Measurements from ENCODE around the gene PAPPA. TPM values are rescaled to one million over a fixed set of nuclear protein-coding genes. Genes with fewer than 3 reads are reported as not detected.
A peak's percentile ranks its signal among the peaks of the same experiment; 100 is the strongest.

Gene PAPPA
- total and polyA plus RNA-seq, 2 experiments from 2014 or later, result 0.76 to 0.80 TPM

DNA sequence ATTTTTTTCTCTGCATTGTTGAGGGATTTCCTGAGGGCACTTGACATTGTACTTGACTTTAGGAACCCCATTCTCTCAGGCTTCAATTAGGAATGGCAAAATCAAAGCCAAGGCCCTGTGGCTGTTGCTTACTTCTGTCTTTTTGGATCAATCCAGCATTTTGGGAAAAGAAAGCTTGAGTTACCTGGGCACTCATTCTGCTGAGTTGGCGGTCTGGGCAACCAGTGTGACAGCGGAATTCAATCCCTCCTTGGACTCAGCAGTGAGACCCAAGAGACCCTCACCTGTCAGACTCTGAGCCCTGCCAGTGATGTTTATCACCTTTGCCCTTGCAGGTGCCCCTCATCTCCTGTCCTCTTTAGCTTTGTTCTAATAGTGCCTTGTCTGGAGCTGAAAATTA, 225.3 kb downstream of the PAPPA start:
- H3K27me3 ChIP-seq, result no peaks in the 10 kb centered on the region
- H3K27ac ChIP-seq, result no peak overlapping the region
- no peak for TF ChIP-seq CTCF (IDR thresholded peaks at IDR 0.05; ENCODE audit: low read depth, low read length)
- H3K9me3 ChIP-seq (ENCODE audit: low read depth), result no peaks in the 10 kb centered on the region
- no peaks in the 10 kb centered on the region for H3K36me3 ChIP-seq
- no peak overlapping the region for H3K4me3 ChIP-seq
- no peak for DNase-seq (ENCODE audit: low read depth in 1 of 2, low spot score in 1 of 2)
- no peaks in the 10 kb centered on the region for H3K4me1 ChIP-seq (ENCODE audit: low read depth)

DNA sequence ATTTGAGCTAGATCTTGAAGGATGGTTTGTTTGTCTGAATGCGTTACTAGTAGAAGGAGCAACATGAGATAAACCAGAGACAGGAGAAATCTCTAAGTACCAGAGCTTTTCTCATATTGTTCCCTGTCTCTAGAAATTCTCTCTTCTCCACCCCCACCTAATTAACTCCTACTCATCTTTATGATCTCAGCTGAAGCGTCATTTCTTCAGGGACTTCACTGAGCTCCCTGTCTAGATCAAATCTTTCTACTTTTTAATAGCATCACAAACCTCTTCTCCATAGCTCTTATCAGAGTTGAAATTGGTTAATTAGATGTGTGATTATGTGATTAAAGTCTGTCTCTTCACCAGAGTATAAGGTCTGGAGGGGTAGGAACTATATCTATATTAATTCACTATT, 226.2 kb downstream of the PAPPA start:
- Histone ChIP-seq H3K9me3 (ENCODE audit: low read depth) (no peaks in the 10 kb centered on the region), H3K27ac (no peak overlapping the region), H3K36me3 (no peaks in the 10 kb centered on the region), H3K4me3 (no peak overlapping the region), H3K27me3 (no peaks in the 10 kb centered on the region), H3K4me1 (ENCODE audit: low read depth) (no peaks in the 10 kb centered on the region)
- no peak for DNase-seq (ENCODE audit: low read depth in 1 of 2, low spot score in 1 of 2)
- no peak for TF ChIP-seq CTCF (IDR thresholded peaks at IDR 0.05; ENCODE audit: low read depth, low read length)

DNA sequence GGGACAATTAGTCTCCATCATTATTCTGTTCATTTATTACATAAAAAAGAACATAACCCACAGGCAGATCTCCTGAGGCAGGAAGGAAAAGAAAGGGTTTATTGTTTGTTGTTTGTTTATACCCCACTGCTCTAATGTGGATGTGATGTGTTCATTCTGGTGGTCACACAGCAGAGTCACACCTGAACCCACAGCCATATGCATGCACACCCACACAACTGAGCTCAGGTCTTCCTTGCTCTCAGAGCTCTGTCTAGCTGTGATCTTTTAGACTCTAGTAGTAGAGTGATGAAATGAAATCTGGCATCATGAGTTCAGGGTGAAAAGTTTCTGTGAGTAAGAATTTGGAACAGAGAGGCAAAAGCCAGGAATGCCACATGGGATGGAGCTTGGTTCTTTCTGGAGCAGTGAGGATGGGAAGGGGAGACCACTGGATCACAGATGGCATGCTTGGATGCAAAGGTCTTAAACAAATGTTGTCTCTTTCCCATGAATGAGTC, 227.0 kb downstream of the PAPPA start:
- DNase-seq (ENCODE audit: low read depth in 1 of 2, low spot score in 1 of 2), result peak in 1 of 2 donors; percentile 23
- Histone ChIP-seq H3K9me3 (ENCODE audit: low read depth) (no peaks in the 10 kb centered on the region), H3K27ac (no peak overlapping the region), H3K4me1 (ENCODE audit: low read depth) (no peaks in the 10 kb centered on the region), H3K4me3 (no peak overlapping the region), H3K36me3 (no peaks in the 10 kb centered on the region), H3K27me3 (no peaks in the 10 kb centered on the region)
- TF ChIP-seq CTCF (IDR thresholded peaks at IDR 0.05; ENCODE audit: low read depth, low read length), result no peak

DNA sequence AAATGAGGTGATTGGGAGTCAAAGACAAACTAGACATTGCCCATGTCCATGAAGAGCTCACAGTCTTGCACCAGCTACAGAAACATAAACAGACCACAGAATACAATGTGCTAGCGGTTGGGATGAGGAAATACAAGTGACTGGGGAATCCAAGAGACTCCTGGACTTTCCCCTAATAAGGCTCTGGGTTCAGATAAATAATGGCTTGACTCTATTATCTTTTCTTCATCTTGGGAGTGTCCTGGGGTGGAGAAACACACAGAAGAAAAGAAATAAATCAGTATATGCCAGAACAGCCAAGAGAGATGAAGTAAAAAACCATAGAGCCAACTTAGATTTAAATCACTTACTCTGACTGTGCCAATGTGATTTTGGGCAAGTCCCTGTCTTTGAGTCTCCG, 227.8 kb downstream of the PAPPA start:
- H3K4me3 ChIP-seq, result no peak overlapping the region
- H3K36me3 ChIP-seq, result no peaks in the 10 kb centered on the region
- TF ChIP-seq CTCF (IDR thresholded peaks at IDR 0.05; ENCODE audit: low read depth, low read length), result no peak
- H3K4me1 ChIP-seq (ENCODE audit: low read depth), result no peaks in the 10 kb centered on the region
- no peaks in the 10 kb centered on the region for H3K27me3 ChIP-seq
- H3K27ac ChIP-seq, result no peak overlapping the region
- peak in 1 of 2 donors; percentile 58 for DNase-seq (ENCODE audit: low read depth in 1 of 2, low spot score in 1 of 2)
- no peaks in the 10 kb centered on the region for H3K9me3 ChIP-seq (ENCODE audit: low read depth)

DNA sequence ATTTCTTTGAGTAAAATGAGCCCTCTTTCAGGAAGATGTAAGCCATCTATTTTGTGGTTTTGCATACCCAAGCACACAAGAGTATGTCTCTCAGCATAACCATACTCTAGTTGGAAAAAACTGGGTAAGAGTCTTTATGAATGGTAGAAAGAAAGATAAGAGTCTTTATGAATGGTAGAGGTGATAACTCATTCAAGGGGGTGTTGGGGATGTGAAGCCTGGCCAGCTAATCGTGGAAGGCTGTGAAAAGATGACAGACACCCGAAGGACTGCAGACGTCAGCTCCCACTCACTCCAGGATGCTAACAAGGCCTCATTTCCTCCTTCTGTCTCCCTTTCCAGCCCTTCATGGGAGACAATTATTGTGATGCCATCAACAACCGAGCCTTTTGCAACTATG, 228.5 kb downstream of the PAPPA start:
- no peak for TF ChIP-seq CTCF (IDR thresholded peaks at IDR 0.05; ENCODE audit: low read depth, low read length)
- no peak overlapping the region for H3K27ac ChIP-seq

DNA sequence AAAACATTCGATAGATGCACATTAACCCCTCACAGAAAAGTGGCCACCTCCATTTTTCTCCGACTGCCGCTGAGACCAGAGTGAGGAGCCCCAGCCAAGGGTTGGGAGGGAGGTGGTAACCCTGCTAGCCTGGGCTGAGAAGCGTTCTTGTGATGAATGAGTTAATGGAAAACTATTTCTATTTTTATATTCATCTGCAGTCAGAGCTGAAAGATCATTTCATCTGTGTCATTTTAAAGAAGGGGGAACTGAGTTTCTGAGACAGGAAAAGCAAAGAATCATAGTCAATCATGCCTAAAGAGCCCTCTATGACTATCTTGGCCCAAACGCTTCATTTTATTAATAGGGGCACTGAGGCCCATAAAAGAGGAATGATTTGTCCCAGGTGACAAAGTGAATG, 229.5 kb downstream of the PAPPA start:
- Histone ChIP-seq H3K27me3 (no peaks in the 10 kb centered on the region), H3K36me3 (no peaks in the 10 kb centered on the region), H3K4me1 (ENCODE audit: low read depth) (no peaks in the 10 kb centered on the region), H3K9me3 (ENCODE audit: low read depth) (no peaks in the 10 kb centered on the region), H3K27ac (no peak overlapping the region), H3K4me3 (no peak overlapping the region)
- DNase-seq (ENCODE audit: low read depth in 1 of 2, low spot score in 1 of 2), result no peak
- TF ChIP-seq CTCF (IDR thresholded peaks at IDR 0.05; ENCODE audit: low read depth, low read length), result no peak

More for the DNA sequence above, 228.5 kb downstream of the PAPPA start:
- H3K36me3 ChIP-seq, result no peaks in the 10 kb centered on the region
- H3K4me1 ChIP-seq (ENCODE audit: low read depth), result no peaks in the 10 kb centered on the region
- H3K27me3 ChIP-seq, result no peaks in the 10 kb centered on the region
- no peak for DNase-seq (ENCODE audit: low read depth in 1 of 2, low spot score in 1 of 2)
- no peak overlapping the region for H3K4me3 ChIP-seq
- H3K9me3 ChIP-seq (ENCODE audit: low read depth), result no peaks in the 10 kb centered on the region
